ENCODE results near the gene MRGPRF.

MRGPRF gene

DNA sequence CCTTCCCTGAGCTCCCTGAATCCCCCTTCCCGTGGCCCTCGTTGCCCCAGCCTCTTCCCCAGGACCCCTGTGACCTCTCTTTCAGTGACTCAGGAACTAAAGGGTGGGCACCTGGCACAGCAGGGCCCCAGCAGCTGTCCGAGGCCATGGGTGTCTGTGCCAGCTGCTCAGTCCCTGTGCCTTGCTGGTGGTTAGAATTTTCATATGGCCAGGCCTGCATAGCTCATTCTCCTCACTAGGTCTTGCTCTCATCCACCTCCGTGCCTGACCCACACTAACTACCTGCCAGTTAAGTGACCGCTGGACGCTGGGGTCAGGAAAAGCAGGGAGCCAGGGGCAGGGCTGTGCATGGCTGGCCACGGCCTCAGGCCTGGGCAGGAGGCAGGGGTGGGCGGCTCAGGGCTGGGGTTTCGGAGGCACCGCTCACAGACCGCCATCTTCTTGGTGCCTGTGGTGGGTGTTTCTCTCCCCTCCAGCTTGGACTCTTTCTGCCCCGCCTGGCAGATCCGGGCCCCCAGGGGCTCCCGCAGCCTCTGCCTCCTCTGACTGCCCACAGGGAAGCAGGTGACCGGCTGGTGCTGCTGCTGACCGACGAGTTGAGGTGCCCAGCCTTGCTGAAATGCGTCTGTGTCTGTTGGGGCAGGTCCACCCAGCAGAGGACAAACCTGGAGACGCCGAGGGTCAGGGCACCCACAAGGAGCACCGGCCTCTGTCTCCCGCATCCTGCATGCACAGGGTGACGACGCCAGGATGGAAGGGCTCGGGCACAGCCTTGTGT, 52.6 kb downstream of the MRGPRF start:
- DNase-seq: no peak

DNA sequence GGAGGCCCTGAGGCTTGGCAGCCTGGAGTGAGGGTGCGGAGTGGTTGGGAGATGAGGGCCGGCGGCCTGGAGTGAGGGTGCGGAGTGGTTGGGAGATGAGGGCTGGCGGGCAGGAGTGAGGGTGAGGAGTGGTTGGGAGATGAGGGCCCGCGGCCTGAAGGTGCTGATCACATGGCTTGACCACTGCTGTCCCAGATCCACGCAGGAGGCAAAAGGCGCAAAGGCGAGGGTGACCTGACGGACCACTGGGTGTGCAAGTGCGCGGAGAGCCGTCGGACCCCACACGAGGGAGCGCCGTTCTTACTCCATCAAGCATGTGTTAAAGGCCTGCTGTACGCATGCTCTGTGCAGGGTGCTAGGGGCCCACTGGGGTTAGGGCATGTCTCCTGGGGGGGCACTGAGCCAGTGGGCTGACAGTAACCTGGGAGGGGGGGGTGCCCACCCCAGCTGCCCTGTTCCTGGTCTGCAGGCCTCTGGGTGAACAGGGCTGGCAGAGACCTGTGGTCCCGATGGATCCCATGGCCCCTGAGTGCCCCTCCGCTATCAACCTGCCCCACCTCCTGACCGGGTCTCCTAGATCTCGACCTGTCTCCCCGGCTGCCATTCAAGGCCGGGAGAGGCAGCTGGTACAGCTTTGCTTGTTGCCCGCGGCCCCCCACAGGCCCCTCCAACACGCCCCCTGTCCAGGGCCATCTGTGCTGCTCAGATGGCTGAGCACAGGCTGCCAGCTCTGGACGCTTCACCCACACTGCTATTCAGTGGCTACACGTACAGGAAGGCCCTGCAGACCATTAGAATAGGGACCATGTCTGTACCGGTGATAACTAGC, 53.4 kb downstream of the MRGPRF start:
- no peak for DNase-seq

DNA sequence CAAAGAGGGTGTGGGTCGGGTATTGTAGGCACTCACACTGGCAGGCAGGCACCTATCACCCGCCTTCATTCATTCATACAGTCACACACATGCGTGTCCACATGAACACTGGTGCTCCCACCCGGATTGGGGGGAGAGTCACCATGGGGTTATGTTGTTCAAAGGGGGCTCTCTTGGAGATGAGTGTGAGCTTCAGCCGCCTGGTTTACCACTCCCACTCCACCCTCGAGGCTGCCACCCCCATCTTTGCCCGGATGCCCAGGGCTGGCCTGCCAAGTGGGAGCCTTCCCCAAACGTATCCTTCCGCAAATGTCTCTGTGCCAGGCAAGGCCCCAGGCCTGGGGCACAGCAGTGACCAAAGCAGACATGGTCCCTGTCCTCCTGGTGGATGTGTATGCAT, 54.8 kb downstream of the MRGPRF start:
- no peak for DNase-seq

DNA sequence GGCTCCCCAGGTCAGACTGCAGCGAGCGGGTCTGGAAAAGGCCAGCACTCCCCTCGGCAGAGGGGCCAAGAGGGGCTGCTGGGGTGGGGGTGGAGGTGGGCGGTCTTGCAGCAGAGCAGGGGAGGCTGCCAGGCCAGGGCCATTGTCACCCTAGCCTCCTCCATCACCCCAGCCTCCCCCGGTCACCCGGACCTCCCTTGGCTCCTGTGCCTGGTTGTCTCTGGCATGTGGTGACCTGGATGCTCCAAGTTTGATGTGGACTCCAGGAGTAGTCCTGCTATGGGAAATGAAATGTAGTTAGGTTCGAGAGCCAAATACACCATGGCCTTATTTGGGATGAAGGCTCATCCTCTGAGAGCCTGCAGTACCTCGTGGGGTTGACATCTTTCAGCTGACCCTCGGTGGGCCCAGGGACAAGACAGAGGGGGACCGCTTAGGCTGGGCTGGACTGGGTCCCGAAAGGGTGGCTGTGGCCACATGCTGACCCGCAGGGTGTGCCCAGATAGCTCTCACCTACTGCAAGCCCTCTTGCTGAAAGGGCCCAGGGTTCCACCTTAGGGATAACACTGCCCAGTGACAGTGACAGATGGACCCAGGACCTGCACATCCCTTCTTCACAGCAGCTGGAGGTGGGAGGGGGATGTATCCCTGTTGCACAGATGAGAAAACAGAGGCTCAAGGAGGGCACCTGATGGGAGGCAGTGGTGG, 56.3 kb downstream of the MRGPRF start:
- DNase-seq: no peak

DNA sequence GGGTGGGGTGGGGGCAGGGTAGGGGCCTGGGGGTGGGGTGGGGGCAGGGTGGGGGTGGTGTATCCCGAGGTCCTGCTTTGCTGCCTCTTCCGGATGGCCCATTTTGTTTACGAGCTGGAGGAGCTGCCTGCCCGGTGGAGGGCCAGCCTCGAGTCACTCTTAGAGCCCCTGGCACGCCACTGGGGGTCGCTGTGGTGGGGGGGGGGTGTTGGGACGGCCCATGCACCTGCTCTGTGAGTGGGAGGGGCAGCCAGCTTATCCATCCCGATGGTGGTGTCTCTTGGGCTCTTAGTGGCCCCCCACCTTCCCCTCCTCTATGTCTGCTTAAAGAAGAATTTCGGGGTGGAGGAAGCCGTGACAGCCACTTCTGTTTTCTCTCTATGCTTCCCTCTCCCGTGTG, 56.9 kb downstream of the MRGPRF start:
- no peak for DNase-seq

DNA sequence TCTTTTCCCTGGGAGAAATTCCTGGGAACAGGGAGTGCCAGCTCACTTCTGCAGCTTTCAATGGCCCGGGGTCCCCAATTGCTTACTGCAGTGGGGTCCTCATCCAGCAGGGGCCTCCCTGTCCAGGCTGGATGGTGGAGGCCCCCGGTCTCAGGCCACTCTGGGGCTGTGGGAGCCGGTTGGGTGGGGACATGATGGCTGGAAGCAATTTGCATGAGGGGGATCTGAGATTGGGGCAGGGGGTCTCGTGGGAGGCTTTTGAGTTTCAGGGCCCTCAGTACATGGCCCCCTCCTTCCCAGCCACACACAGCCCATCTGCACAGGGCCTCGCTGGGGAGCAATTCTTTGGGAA, 57.5 kb downstream of the MRGPRF start:
- DNase-seq: no peak

DNA sequence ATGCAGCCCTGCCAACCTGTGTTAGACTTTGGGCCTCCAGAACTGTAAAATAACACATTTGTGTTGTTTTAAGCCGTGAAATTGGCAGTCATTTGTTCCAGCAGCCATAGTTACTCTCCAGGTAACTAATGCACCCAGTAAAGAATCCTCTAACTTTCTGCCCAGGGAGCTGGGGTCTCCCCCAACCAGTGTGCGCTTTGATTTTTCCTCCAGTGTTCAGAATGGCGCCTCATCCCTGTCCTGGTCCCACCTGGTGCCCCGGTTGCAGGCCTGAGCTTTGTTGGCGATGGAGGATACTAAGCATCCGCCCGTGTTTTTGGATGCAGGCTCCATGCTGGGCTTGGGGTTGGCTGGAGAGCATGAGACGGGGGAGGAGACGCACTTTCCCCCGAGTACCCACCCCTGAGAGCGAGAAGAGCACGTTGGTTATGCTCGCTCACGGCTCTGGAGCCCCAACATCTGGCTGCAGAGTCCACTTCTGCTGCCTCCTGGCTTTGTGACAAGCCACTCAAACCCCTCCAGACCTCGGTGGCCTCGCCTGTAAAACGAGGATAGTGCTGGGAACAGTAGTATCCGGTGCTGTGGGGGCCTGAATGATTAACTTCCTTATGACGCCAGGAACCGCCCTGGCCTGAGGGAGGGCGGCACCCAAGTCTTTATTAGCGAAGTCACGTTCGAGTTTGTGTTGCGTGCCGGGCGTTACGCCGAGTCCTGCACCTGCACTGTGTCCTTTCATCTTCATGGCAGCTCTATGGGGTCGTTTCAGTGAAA, 58.0 kb downstream of the MRGPRF start:
- DNase-seq: no peak

Measured in NCI-H1105 treated with DMSO at 0.1 percent for 48 hours (cell line).